Measurements from ENCODE around the gene GCLC.
A peak's percentile ranks its signal among the peaks of the same experiment; 100 is the strongest.
"Not testable (repeated sequence)": the region's sequence is repeated elsewhere in the genome, so short reads cannot be mapped to it uniquely, and the experiment has no call there.

GCLC gene

GRCh38 chr6:53556986-53557715, 12.2 kb upstream of the GCLC start:
- DNase-seq = no peak

- not testable (repeated sequence) for DNase-seq
Observed at GRCh38 chr6:53553600-53553999, 8.7 kb upstream of the GCLC start.

- DNase-seq = not testable (repeated sequence)
Observed at GRCh38 chr6:53551681-53552080, 6.8 kb upstream of the GCLC start.

GRCh38 chr6:53547811-53548496, 3.1 kb upstream of the GCLC start:
- DNase-seq = peak; percentile 96

- no peak for DNase-seq
Observed at GRCh38 chr6:53547166-53547810, 2.4 kb upstream of the GCLC start.

- no peak for DNase-seq
Observed at GRCh38 chr6:53546281-53546680, 1.4 kb upstream of the GCLC start.

GRCh38 chr6:53544217-53544469, 758 bp downstream of the GCLC start:
- DNase-seq = no peak

- no peak for DNase-seq
Observed at GRCh38 chr6:53543359-53544216, 1.3 kb downstream of the GCLC start.

- DNase-seq = no peak
Observed at GRCh38 chr6:53541900-53542299, 3.0 kb downstream of the GCLC start.

GRCh38 chr6:53540129-53540692, 4.7 kb downstream of the GCLC start:
- no peak for DNase-seq

- DNase-seq = no peak
Observed at GRCh38 chr6:53539561-53539960, 5.3 kb downstream of the GCLC start.

- DNase-seq = no peak
Observed at GRCh38 chr6:53536561-53536960, 8.3 kb downstream of the GCLC start.

GRCh38 chr6:53532942-53533341, 12.0 kb downstream of the GCLC start:
- no peak for DNase-seq

GRCh38 chr6:53532061-53532797, 12.7 kb downstream of the GCLC start:
- no peak for DNase-seq

- DNase-seq = no peak
Observed at GRCh38 chr6:53530780-53531386, 14.0 kb downstream of the GCLC start.

GRCh38 chr6:53530346-53530745, 14.6 kb downstream of the GCLC start:
- no peak for DNase-seq

GRCh38 chr6:53529324-53530036, 15.4 kb downstream of the GCLC start:
- DNase-seq = no peak

GRCh38 chr6:53528107-53528506, 16.8 kb downstream of the GCLC start:
- DNase-seq = no peak

GRCh38 chr6:53527249-53527765, 17.6 kb downstream of the GCLC start:
- no peak for DNase-seq

GRCh38 chr6:53526000-53526399, 18.9 kb downstream of the GCLC start:
- DNase-seq = no peak

GRCh38 chr6:53524455-53524815, 20.5 kb downstream of the GCLC start:
- no peak for DNase-seq

Measured in stimulated activated CD4-positive, alpha-beta T cell treated with anti-CD3 and anti-CD28 coated beads, Interleukin-15, amount 100 ng/mL, for 24 hours (primary cell).